ENCODE data around the gene INTS3.
A peak's percentile ranks its signal among the peaks of the same experiment; 100 is the strongest.

Gene INTS3, protein sequence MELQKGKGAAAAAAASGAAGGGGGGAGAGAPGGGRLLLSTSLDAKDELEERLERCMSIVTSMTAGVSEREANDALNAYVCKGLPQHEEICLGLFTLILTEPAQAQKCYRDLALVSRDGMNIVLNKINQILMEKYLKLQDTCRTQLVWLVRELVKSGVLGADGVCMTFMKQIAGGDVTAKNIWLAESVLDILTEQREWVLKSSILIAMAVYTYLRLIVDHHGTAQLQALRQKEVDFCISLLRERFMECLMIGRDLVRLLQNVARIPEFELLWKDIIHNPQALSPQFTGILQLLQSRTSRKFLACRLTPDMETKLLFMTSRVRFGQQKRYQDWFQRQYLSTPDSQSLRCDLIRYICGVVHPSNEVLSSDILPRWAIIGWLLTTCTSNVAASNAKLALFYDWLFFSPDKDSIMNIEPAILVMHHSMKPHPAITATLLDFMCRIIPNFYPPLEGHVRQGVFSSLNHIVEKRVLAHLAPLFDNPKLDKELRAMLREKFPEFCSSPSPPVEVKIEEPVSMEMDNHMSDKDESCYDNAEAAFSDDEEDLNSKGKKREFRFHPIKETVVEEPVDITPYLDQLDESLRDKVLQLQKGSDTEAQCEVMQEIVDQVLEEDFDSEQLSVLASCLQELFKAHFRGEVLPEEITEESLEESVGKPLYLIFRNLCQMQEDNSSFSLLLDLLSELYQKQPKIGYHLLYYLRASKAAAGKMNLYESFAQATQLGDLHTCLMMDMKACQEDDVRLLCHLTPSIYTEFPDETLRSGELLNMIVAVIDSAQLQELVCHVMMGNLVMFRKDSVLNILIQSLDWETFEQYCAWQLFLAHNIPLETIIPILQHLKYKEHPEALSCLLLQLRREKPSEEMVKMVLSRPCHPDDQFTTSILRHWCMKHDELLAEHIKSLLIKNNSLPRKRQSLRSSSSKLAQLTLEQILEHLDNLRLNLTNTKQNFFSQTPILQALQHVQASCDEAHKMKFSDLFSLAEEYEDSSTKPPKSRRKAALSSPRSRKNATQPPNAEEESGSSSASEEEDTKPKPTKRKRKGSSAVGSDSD

DNA sequence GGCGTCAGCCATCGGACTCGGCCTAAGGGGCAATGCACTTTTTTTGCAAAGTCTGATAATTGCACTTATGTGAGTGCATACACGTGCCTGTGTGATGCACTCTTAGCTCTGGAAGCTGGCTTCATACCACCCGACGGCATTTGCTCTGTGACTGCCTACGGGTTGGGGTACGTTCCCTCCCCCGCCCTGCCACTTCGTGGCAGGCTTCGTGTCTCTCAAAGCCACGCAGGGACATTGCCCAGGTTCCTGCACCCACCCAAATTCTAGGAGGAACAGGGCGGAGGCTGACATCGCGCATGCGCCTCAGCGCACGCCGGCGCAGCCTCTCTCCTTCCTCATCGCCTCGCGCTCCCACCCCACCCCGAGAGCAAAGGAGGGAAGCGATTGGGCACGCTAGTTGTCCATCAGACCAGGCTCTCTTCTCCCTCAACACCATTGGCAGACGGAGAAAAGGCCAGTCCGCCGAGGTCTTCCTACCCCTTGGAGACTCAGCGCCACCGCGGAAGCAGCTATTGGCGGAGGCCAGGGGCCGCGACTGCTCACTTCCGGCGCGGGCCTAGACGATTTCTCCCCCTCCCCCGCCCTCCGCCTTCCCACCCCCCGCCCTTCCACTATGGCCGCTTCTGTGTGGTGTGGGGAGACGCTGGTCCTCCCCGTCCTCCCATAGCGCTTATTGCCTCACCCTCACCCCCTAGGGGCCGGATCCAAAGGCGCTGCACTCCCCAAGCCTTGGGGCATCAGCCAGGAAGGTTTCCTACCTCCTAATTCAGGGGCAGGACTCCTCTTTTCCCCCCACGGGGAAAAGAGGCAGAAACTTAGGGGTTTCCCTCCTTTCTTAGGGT is at the start of gene INTS3:
Gene INTS3 (plus strand): TSS at position 588 of the 842 bp plus-strand sequence. CDS start 585 bp downstream, outside the sequence.
- DNase-seq (ENCODE audit: low read depth) = peak; percentile 100

DNA sequence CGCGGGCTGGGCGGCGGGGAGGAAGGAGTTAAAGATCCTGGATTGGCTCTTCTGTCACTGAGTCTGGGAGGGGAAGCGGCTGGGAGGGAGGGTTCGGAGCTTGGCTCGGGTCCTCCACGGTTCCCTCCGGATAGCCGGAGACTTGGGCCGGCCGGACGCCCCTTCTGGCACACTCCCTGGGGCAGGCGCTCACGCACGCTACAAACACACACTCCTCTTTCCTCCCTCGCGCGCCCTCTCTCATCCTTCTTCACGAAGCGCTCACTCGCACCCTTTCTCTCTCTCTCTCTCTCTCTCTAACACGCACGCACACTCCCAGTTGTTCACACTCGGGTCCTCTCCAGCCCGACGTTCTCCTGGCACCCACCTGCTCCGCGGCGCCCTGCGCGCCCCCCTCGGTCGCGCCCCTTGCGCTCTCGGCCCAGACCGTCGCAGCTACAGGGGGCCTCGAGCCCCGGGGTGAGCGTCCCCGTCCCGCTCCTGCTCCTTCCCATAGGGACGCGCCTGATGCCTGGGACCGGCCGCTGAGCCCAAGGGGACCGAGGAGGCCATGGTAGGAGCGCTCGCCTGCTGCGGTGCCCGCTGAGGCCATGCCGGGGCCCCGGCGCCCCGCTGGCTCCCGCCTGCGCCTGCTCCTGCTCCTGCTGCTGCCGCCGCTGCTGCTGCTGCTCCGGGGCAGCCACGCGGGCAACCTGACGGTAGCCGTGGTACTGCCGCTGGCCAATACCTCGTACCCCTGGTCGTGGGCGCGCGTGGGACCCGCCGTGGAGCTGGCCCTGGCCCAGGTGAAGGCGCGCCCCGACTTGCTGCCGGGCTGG is 49.1 kb upstream of the INTS3 start, which contains the start of gene NPR1:
Gene NPR1 (plus strand): TSS at position 170 of the 818 bp plus-strand sequence. CDS start 421 bp downstream, at position 591.
- no peak for DNase-seq (ENCODE audit: low read depth)

DNA sequence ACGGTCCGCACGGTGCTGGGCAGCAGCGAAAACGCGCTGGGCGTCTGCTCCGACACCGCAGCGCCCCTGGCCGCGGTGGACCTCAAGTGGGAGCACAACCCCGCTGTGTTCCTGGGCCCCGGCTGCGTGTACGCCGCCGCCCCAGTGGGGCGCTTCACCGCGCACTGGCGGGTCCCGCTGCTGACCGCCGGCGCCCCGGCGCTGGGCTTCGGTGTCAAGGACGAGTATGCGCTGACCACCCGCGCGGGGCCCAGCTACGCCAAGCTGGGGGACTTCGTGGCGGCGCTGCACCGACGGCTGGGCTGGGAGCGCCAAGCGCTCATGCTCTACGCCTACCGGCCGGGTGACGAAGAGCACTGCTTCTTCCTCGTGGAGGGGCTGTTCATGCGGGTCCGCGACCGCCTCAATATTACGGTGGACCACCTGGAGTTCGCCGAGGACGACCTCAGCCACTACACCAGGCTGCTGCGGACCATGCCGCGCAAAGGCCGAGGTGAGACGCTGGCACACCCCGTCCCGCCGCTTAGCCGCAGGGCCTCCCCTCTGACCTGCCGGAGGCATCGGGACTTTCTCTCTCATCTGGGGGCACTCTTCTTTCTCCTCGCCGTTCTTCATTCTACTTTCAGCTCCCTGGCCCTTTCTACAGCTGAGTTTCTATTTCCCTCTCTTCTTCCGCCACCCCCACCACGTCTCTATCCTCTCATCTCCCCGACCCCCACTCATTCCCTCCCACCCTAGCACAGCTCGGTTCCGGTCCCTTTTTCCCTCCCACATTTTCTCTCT is 48.3 kb upstream of the INTS3 start:
- no peak for DNase-seq (ENCODE audit: low read depth)

DNA sequence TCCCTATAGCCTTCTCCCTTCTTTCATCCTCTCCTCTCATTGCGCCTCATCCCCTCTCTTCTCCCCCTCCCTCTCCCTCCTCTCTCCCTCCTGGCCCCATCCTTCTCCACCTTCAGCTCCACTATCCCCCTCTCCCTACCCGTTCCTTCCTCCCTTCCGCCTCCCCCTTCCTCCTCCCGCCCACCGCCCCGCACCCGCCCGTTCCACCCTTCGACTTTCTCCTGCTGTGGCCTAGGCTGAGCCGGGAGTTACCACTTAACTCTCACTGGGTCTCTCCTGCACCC is 47.8 kb upstream of the INTS3 start:
- no peak for DNase-seq (ENCODE audit: low read depth)

DNA sequence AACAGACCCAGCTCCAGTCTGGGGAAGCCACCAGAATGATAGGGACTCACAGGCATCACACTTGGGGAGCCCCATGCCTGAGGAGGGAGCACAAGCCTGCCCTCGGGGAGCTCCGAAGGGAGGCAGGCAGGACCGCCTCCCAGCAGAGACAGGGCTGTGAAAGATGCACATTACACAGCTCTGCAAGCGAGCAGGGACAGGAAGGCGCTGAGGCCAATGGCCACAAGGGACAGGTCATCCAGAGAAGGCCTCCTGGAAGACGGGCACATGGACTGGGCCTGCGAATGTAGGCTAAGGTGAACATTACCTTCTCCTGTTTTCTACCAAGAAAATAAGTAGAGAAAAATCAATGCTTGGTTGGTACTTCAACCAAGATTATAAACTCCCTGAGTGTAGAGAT is 45.1 kb upstream of the INTS3 start:
- no peak for DNase-seq (ENCODE audit: low read depth)

DNA sequence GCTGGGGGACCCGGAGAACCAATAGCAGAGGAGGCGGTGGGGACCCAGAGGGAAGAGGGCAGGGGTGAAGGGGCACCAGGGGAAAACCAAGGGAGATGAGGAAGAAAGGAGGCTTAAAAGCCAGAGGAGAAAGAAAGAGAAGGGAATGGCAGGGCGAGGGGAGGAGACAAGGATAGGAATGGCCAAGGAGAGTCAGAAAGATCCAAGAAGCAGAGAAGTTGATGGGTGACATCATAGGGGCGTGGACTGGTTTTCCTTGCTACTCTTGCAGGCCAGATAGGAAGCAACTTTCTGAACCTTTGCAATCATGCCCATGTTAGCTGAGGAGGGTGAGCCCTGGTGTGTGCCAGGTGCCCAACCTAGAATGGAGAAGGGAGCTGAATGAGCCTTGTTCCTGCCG is 44.0 kb upstream of the INTS3 start:
- DNase-seq (ENCODE audit: low read depth) = no peak

DNA sequence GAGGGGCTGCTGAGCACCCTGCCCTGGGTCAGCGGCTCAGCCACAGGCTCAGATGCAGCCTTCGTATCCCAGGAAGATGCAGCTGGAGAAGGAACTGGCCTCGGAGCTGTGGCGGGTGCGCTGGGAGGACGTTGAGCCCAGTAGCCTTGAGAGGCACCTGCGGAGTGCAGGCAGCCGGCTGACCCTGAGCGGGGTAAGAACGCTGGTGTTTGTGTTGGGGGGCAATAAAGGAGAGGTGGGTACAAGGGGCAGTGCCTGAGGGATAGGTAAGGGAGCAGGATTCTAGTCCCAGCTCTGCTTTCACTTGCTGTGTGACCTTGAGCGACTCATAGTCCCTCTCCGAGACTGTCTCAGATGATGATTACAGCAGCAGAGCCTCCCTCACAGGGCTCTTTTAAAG is 43.0 kb upstream of the INTS3 start:
- no peak for DNase-seq (ENCODE audit: low read depth)

DNA sequence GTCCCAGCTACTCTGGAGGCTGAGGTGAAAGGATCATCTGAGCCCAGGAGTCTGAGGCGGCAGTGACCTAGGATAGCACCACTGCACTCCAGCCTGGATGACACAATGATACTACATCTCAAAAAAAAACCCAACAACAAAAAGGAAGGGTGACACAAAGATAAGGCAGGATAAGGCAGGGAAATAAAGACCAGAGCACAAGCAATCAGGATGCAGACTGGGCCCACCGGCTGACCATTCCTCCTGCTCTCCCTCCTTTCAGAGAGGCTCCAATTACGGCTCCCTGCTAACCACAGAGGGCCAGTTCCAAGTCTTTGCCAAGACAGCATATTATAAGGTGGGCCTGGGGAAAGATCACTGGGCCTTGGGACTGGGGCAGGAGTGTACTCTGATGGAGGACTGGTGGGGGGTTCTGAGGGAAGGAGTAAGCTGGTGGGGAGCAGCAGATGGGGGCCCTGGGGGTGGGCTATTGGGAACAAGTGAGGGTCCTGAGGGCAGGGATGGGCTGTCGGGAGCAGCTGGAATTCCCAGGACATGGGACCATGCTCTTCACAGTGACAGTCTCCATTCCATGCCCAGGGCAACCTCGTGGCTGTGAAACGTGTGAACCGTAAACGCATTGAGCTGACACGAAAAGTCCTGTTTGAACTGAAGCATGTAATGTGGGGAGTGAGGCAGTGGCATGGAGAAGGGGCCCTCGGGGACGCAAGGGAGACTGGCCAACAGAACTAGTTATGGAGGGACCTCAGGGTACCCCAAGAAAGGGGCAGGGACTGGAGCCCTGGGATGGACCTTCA is 42.1 kb upstream of the INTS3 start:
- DNase-seq (ENCODE audit: low read depth) = no peak

DNA sequence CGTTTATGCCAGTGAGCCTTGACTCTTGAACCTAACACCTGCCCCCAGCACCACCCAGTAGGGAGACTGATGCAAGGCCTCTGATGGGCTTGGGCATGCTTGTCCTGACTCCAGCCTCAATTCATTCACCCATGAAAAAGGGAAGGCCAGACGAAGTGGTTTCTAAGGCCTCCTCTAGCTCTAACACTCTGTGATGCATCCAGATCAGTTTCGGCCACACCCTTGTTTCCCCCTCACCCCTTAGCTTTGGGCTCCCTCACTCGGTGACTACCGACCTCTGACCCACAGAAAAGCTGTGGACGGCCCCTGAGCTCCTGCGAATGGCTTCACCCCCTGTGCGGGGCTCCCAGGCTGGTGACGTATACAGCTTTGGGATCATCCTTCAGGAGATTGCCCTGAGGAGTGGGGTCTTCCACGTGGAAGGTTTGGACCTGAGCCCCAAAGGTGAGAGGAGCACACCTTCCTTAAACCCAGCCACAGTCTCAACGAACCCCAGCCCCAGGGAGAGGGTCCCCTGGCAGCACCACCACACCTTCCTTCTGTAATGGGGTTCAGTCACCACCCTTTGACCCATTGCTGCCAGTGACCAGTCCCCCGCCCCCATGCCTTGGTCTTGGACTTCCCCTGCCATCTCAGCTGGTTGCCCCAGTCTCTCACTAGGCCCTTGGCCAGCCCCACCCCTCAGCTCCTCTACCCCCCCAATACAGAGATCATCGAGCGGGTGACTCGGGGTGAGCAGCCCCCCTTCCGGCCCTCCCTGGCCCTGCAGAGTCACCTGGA is 40.3 kb upstream of the INTS3 start:
- DNase-seq (ENCODE audit: low read depth) = no peak

DNA sequence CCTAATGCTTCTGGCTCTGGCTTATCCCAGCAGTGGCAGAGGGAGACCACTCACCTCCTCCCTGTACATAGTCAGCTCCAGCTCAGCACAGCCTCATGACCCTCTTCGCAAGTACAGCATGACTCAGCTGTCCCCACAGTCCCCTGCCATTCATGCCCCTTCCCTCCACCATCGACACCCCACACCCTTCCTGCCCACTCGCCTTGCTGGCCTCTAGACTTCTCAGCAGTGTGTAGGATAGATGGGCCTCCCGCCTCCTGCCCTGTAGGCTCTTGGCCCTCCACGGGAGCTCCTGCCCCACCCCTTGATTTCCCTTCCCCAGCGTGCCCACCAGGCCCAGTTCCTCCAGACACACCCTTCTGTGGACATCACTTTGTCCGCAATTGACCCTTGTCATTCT is 39.6 kb upstream of the INTS3 start:
- DNase-seq (ENCODE audit: low read depth) = no peak

DNA sequence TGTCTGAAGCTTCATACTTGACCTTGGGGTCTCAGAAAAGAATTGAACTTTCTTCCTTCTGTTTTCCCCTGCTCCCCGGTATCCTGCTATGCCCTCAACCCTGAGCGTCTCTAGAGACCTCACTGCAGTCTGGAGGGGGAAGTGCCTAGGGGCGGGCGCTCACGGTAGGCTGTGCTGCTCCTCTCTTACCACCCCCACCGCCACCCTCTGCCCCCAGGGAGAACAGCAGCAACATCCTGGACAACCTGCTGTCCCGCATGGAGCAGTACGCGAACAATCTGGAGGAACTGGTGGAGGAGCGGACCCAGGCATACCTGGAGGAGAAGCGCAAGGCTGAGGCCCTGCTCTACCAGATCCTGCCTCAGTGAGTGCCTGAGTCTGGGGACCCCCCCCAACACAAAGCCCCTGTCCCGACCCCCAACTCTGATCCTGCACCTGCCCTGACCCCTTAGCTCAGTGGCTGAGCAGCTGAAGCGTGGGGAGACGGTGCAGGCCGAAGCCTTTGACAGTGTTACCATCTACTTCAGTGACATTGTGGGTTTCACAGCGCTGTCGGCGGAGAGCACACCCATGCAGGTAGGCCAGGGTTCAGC is 39.0 kb upstream of the INTS3 start:
- no peak for DNase-seq (ENCODE audit: low read depth)

DNA sequence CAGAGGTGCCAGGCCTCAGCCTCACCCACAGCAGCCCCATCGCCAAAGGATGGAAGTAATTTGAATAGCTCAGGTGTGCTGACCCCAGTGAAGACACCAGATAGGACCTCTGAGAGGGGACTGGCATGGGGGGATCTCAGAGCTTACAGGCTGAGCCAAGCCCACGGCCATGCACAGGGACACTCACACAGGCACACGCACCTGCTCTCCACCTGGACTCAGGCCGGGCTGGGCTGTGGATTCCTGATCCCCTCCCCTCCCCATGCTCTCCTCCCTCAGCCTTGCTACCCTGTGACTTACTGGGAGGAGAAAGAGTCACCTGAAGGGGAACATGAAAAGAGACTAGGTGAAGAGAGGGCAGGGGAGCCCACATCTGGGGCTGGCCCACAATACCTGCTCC is 34.4 kb upstream of the INTS3 start:
- DNase-seq (ENCODE audit: low read depth) = no peak

DNA sequence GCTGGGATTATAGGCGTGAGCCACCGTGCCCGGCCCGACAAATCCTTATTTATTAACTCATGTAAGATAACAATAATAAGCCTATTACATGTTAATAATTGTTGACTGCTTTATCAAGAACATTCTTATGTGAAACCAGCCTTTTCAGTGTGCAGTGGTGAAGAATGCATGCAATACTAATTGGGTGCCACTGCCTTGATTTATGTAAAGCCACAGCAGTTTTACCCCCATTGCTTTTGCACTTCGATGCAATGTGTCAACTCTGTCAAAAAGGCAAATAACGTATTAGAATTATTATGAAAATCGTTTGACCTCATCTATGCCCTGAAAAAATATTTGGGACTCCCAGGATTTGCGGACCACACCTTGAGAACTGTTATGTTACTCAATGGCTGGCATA is 31.1 kb upstream of the INTS3 start:
- DNase-seq (ENCODE audit: low read depth) = no peak

DNA sequence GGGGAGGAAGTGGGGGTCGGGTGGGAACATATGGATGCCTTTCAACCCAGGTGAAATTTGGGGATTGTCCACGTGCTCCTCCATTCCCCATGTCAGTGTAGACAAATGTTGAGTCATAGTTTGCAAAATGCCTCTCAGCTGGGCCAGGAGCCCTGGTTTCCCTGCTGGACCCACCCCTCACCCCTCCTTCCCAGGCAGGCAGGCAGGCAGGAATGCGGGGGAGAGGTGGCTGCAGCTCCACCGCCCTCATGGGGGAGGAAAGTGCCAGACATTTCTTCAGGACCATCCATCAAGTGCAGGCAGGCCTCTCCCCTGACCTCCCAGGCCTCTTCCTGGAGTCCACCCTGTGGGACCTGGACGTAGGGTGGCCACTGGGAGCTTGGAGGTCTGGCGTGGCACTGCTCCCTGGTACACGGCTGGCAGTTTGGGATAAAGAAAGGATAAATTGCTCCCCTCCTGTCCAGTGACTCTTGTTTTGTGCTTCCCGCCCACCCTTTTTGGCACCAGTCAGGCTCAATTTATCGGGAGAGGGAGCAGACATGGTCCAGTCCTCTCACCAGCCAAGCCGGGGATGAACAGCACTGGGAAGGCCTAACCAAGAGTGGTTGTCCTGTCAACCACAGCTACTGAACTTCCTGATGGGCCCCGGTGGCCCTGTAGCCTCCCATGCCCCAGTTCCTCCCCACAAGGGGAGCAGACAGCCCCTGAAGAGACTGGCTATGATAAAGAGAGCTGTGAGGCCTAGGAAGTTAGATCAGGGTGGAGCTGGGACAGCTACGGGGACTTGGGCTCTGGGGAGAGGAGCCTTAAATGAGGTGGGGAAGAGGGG is 30.4 kb upstream of the INTS3 start:
- DNase-seq (ENCODE audit: low read depth) = no peak

DNA sequence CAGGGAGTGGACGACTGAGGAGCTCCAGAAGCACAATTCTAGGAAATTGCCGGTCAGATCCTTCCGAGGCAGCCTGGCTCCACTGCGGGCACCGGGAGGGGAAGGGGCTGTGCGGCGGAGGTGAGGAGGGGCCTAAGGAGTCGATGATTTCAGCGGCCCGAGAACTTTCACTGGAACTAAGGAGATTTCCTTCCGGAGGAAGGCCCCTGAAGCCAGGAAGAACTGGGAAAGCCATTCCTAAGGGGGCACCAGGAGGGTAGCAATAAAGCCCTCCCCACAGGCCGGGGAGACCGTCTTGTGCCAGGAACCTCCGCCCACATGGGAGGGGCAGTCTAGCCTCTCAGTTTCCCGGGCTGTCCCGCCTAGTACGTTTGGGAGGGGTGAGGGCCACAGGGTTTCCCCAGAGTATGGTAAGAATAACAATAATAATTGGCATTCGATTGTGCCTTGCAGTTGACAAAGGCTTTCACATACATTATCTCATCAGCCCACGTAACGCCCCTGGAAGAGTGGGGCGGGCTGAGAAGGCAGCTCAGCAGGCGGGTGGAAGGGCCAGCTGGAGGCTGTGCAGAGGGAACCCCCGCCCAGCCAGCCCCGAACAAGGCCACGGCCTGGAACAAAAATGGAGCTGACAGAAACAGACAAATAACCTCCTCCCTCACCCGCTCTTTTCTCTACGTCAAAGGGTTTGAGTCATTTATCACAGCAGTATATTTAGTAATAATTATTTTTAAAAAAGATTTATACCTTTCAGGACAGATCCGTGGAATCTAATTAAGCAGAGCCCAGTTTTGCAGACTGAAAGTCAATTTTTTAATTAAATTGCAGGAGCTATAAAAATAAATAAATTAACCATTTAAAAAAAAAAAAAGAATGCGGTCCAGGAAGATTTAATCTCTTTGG is 29.6 kb upstream of the INTS3 start:
- no peak for DNase-seq (ENCODE audit: low read depth)

Measured in GM04504 (cell line).